Thymus (tissue), 14 donors: ENCODE measurements around the gene SPTBN4. TPM values are rescaled to one million over a fixed set of nuclear protein-coding genes. Genes with fewer than 3 reads are reported as not detected.

Source experiments
- DNase-seq, 9 donors: peaks; one replicate each; pipeline ENCODE4 v3.0.0-alpha.2; 2013; ENCODE audit warnings: low spot score in 9 of 9, low read depth in 6 of 9, missing footprints in 1 of 9
- H3K27ac ChIP-seq, 2 donors: one replicate each; pipeline ENCODE4 v1.5.1; 2013; ENCODE audit warnings: control low read depth in 1 of 2, low read depth in 1 of 2, low read length in 1 of 2, mild to moderate bottlenecking in 1 of 2, moderate library complexity in 1 of 2
- H3K27me3 ChIP-seq, 2 donors: one replicate each; pipeline ENCODE4 v1.5.1; 2013; ENCODE audit warnings: low read length in 1 of 2; ENCODE audit not compliant: control insufficient read depth in 2 of 2, insufficient read depth in 1 of 2
- H3K36me3 ChIP-seq, 2 donors: one replicate each; pipeline ENCODE4 v1.5.1; 2013; ENCODE audit warnings: low read length in 1 of 2, mild to moderate bottlenecking in 1 of 2, moderate library complexity in 1 of 2; ENCODE audit not compliant: control insufficient read depth in 2 of 2, insufficient read depth in 2 of 2
- H3K4me1 ChIP-seq, 2 donors: one replicate each; pipeline ENCODE4 v1.5.1; 2013; ENCODE audit warnings: low read length in 2 of 2; ENCODE audit not compliant: control insufficient read depth in 2 of 2, insufficient read depth in 2 of 2
- H3K4me3 ChIP-seq, 2 donors: one replicate each; pipeline ENCODE4 v1.5.1; 2013; ENCODE audit warnings: low read length in 2 of 2, control low read depth in 1 of 2, mild to moderate bottlenecking in 1 of 2
- H3K9me3 ChIP-seq, 2 donors: one replicate each; pipeline ENCODE4 v1.5.1; 2013; ENCODE audit warnings: low read length in 1 of 2, mild to moderate bottlenecking in 1 of 2; ENCODE audit not compliant: control insufficient read depth in 2 of 2, insufficient read depth in 1 of 2
- WGBS: extraction: QIAGEN DNeasy Blood & Tissue Kit; methylation state at CpG from one replicate; pipeline ENCODE4 v1.1.7; 2013; 5-methylcytosine and 5-hydroxymethylcytosine counted together
- long read RNA-seq, 10 donors: transcript quantifications; one replicate each; lab custom pipeline, GENCODE V29; 2026
- polyA plus RNA-seq: library from polyadenylated mRNA; stranded (reverse); fragments of 200-250 nt; gene quantifications from one replicate; pipeline ENCODE4 v1.2.3, GENCODE V29; 2013
- total RNA-seq: library from RNA; stranded (reverse); fragments of 120-200 nt; gene quantifications from one replicate; pipeline ENCODE4 v1.2.4, GENCODE V29; 2013
- donor health status: healthy.

The SPTBN4 gene
- total RNA-seq (0.24 TPM), polyA plus RNA-seq (0.73 TPM)
- long read RNA-seq, donor 1, result 0 reads
- long read RNA-seq, donor 2, result 0 reads
- long read RNA-seq, donor 3, result 0 reads
- long read RNA-seq, donor 4, result 0 reads
- long read RNA-seq, donor 5, result 0 reads
- long read RNA-seq, donor 6, result 0 reads
- long read RNA-seq, donor 7, result 0 reads
- long read RNA-seq, donor 8, result 0 reads
- long read RNA-seq, donor 9, result 0 reads
- long read RNA-seq, donor 10, result 0 reads

DNA sequence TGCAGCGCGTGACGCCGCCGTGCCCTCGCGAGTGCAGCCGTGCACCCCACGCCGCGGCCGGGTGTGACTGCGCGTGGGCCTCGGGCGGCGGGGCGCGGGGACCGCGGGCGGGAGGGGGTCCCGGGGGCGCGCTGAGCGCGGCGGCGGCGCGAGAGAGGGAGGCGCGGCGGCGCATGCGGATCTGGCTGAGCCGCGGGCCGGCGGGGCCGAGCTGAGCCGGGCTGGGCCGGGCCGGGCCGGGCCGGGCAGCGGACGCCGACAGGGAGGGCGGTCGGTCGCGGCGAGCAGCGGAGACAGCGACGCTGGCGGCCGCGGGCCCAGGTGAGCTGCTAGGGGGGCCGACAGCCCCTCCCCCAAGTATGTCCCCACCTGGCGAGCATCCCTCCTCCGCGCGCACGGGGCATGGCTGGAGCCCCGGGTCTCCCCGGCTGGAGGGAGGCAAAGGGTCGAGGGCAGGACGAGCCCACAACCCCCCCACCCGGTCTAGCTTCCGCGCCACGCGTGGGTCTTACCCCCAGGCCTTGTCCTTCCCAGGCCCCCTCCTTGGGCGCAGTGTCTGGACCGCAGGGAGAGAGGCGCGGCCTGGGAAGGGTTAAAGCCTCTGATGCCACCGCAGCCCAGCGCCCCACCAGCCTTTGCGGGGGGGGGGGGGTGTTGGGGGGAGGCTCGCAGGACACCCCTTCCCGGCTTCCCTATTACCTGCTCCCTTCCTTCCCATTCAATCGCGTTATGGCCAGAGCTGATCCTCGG, at the start of gene SPTBN4:
SPTBN4 (plus strand) TSS at position 17 of the 750 bp plus-strand sequence. CDS start 5,621 bp downstream, outside the sequence.
- Histone ChIP-seq H3K4me1 (peaks cover 9 to 19% of the 10 kb centered on the region in 2 donors), H3K4me3 (peak within 1 kb of the TSS; percentile 19 to 51), H3K27me3 (peaks cover 28 to 56% of the 10 kb centered on the region in 2 donors), H3K36me3 (no peaks in the 10 kb centered on the region), H3K27ac (no peak within 1 kb of the TSS), H3K9me3 (peaks cover 0 to 7% of the 10 kb centered on the region in 2 donors)
- WGBS, result 5% methylated on average over 87 of the region's 87 CpGs
- no peak for DNase-seq

DNA sequence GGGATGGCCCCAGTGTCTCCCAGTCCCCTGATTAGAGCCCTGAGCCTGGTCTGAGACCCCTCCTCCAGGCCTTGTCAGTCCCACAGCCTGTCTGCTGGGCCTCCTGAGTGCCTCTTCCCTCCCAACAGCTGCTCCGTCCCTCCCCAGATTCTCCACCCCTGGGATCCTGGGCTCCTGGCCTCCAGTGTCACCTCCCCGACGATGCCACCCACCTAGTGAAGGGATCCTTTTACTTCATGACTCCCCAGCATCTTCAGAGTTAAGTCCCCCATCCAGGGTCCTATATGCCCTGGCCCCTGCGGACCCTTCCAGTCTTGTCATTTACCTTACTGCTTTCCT, 49.2 kb upstream of the SPTBN4 start:
- peaks cover 0 to 13% of the 10 kb centered on the region in 2 donors for H3K27me3 ChIP-seq
- no peaks in the 10 kb centered on the region for H3K9me3 ChIP-seq
- H3K4me1 ChIP-seq, result peaks cover 4 to 18% of the 10 kb centered on the region in 2 donors
- no peak overlapping the region for H3K4me3 ChIP-seq
- 93% methylated on average over 4 of the region's 4 CpGs for WGBS
- DNase-seq, result no peak
- peaks cover under 1 to 4% of the 10 kb centered on the region in 2 donors for H3K36me3 ChIP-seq
- peak overlapping the region in 1 of 2 donors; percentile 1 for H3K27ac ChIP-seq

DNA sequence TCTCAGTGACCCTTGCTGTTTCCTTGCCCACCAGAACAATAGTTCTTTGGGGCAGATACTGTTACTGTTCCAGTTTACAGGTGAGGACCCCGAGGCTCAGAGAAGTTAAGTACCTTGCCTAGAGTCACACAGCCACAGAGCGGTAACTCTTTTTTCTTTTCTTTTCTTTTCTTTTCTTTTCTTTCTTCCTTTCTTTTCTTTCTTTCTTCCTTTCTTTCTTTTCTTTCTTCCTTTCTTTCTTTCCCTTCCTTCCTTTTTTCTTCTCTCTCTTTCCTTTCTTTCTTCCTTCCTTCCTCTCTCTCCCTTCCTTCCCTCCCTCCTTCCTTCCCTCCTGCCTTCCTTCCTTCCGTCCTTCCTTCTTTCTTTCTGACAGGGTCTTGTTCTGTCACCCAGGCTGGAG, 48.8 kb upstream of the SPTBN4 start:
- Histone ChIP-seq H3K4me3 (no peak overlapping the region), H3K36me3 (peaks cover 5 to 8% of the 10 kb centered on the region in 2 donors), H3K9me3 (no peaks in the 10 kb centered on the region), H3K27ac (no peak overlapping the region), H3K4me1 (peaks cover 4 to 18% of the 10 kb centered on the region in 2 donors), H3K27me3 (peaks cover 0 to 11% of the 10 kb centered on the region in 2 donors)
- no peak for DNase-seq
- WGBS, result 93% methylated on average over 3 of the region's 3 CpGs

DNA sequence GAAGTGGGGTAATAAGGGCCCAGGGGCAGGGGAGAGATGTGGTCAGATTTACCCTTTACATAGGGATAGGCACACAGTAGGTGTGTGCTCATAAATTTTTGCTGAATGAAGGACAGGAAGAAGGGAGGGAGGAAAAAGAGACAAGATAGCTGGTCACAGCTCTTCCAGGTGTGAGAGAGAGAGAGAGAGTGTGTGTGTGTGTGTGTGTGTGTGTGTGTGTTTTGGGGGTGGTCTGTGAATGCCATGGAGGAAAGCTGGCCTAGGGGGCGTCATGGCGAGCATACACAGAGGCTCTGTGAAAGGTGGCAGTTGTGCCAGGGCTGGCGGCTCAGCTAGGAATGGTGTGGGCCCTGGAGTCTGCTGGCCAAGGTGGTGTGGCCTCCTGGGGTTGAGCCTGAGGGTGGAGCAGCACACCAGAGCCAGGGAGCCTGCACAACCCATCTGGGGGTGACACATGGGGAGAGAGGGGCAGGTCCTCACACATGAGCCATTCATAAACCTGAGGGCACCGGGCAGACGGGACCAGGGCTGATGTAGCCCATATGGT, 47.7 kb upstream of the SPTBN4 start:
- WGBS, result 93% methylated on average over 5 of the region's 5 CpGs
- no peak overlapping the region for H3K4me3 ChIP-seq
- peaks cover 0 to 6% of the 10 kb centered on the region in 2 donors for H3K27me3 ChIP-seq
- peaks cover 4 to 14% of the 10 kb centered on the region in 2 donors for H3K4me1 ChIP-seq
- H3K27ac ChIP-seq, result no peak overlapping the region
- DNase-seq, result no peak
- peaks cover 6 to 11% of the 10 kb centered on the region in 2 donors for H3K36me3 ChIP-seq
- H3K9me3 ChIP-seq, result no peaks in the 10 kb centered on the region

DNA sequence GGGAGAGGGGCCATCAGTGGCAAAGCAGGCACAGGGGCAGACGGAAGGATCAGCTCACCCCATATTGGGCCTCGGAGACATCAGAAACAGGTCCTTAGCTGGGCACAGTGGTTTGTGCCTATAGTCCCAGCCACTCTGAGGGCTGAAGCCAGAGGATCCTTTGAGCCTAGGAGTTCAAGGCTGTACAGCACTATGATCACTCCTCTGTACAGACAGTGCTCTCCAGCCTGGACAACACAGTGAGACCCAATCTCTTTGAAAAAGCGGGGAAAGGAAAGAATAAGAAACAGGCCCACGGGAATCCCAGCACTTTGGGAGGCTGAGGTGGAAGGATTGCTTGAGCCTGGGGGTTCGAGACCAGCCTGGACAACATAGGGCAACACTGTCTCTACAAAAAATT, 47.0 kb upstream of the SPTBN4 start:
- Histone ChIP-seq H3K4me1 (peaks cover 7 to 19% of the 10 kb centered on the region in 2 donors), H3K27ac (no peak overlapping the region), H3K4me3 (no peak overlapping the region), H3K9me3 (no peaks in the 10 kb centered on the region), H3K36me3 (peaks cover 6 to 11% of the 10 kb centered on the region in 2 donors), H3K27me3 (peaks cover 0 to 6% of the 10 kb centered on the region in 2 donors)
- no peak for DNase-seq
- WGBS, result 89% methylated on average over 5 of the region's 5 CpGs

DNA sequence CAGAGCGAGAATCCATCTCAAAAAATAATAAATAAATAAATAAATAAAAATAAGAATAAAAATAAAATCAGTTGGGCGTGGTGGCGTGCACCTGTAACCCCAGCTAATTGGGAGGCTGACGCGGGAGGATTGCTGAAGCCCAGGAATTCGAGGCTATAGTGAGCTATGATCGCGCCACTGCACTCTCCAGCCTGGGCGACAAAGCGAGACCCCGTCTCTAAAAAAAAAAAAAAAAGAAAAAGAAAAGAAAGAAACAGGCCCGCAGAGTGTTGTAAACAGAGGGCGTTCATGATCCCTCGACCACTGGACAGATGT, 46.4 kb upstream of the SPTBN4 start:
- 65% methylated on average over 14 of the region's 14 CpGs for WGBS
- no peaks in the 10 kb centered on the region for H3K9me3 ChIP-seq
- no peak for DNase-seq

GRCh38 chr19:40420766-40421765, 45.7 kb upstream of the SPTBN4 start:
- Histone ChIP-seq H3K27ac (peak overlapping the region; percentile 90 to 96), H3K4me1 (peaks cover 7 to 23% of the 10 kb centered on the region in 2 donors)

More for the DNA sequence above, 46.4 kb upstream of the SPTBN4 start:
- no peak overlapping the region for H3K27ac ChIP-seq
- H3K4me1 ChIP-seq, result peaks cover 7 to 22% of the 10 kb centered on the region in 2 donors
- H3K4me3 ChIP-seq, result peak overlapping the region; percentile 83 to 89
- H3K27me3 ChIP-seq, result peaks cover 0 to 6% of the 10 kb centered on the region in 2 donors
- H3K36me3 ChIP-seq, result peaks cover 6 to 11% of the 10 kb centered on the region in 2 donors

DNA sequence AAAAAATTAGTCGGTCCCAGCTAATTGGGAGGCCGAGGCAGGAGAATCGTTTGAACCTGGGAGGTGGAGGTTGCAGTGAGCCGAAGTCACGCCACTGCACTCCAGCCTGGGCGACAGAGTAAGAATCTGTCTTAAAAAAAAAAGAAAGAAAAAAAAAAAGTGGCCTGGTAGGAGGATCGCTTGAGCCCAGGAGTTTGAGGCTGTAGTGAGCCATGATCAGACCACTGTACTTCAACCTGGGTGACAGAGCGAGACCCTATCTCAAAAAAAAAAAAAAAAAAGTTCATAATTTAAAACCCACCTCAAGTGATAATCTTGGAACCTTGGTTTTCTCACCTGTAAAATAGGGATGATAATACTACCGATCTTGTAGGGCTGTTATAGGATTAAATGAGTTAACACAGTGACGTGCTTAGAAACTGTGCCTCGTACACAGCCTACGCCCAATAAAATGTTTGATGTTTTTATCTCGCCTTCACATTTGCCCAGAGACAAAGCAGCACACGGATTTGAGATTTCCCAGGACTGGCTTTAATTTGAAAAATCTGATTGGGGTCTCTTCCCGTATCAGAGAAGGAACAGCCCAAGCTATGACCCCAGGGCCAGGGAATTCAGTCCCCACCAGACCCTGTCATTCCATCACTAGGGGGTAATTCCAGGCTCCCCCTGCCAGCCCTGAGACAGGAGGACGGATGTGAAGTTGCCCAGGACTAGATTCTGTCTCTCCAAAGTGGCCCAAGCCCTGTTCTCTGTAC, 44.6 kb upstream of the SPTBN4 start:
- peak overlapping the region in 1 of 2 donors; percentile 26 for H3K27ac ChIP-seq
- H3K9me3 ChIP-seq, result no peaks in the 10 kb centered on the region
- peaks cover 10 to 22% of the 10 kb centered on the region in 2 donors for H3K4me1 ChIP-seq
- WGBS, result 95% methylated on average over 16 of the region's 16 CpGs
- H3K27me3 ChIP-seq, result peaks cover 0 to 6% of the 10 kb centered on the region in 2 donors
- no peak for DNase-seq
- no peak overlapping the region for H3K4me3 ChIP-seq
- H3K36me3 ChIP-seq, result peaks cover 6 to 11% of the 10 kb centered on the region in 2 donors

More at GRCh38 chr19:40420766-40421765, 45.7 kb upstream of the SPTBN4 start:
- Histone ChIP-seq H3K9me3 (no peaks in the 10 kb centered on the region), H3K4me3 (peak overlapping the region; percentile 83 to 89), H3K36me3 (peaks cover 6 to 11% of the 10 kb centered on the region in 2 donors), H3K27me3 (peaks cover 0 to 6% of the 10 kb centered on the region in 2 donors)
- 4% methylated on average over 56 of the region's 56 CpGs for WGBS
- peak in 7 of 9 donors; percentile 49 to 80 (median 69) for DNase-seq
